H1 (cell line): ENCODE data around the gene OR7G2. TPM values are rescaled to one million over a fixed set of nuclear protein-coding genes. Genes with fewer than 3 reads are reported as not detected.
A peak's percentile ranks its signal among the peaks of the same experiment; 100 is the strongest.

Experiments
- CTCF ChIA-PET: fragments of 300-600 bp; sonication (Branson Sonifier 250); formaldehyde crosslinking; loops from one replicate; lab custom pipeline; 2021; ENCODE audit not compliant: partially characterized antibody; lab: Charles Lee
- POLR2A ChIA-PET: fragments of 300-600 bp; sonication (Branson Sonifier 250); formaldehyde crosslinking; loops from one replicate; lab custom pipeline; 2021; ENCODE audit warnings: inconsistent platforms; ENCODE audit not compliant: partially characterized antibody; lab: Charles Lee
- DNase-seq, 2 experiments: peaks; one replicate each; pipeline versions ENCODE4 v3.0.0 to v3.0.0-alpha.2; 2010 to 2022; ENCODE audit warnings: low spot score in 2 of 2, low read depth in 1 of 2, mixed read lengths in 1 of 2
- FAIRE-seq: peaks from 2 replicates; lab custom pipeline; 2011; peaks lifted over from hg19 to GRCh38; lab: Jason Lieb, UNC
- H2AFZ ChIP-seq: 2 replicates; pipeline ENCODE4 v1.8.1; 2012; ENCODE audit warnings: low read length, inconsistent platforms
- H2AK5ac ChIP-seq: 2 replicates; pipeline ENCODE4 v1.6.1; 2013; ENCODE audit warnings: low read depth, low read length
- H2BK120ac ChIP-seq: replicated peaks from 2 replicates; pipeline ENCODE3; 2013; ENCODE audit warnings: low read depth, low read length, inconsistent platforms
- H2BK12ac ChIP-seq: 2 replicates; pipeline ENCODE4 v1.6.1; 2013; ENCODE audit warnings: low read depth, low read length
- H2BK15ac ChIP-seq: 2 replicates; pipeline ENCODE4 v1.6.1; 2013; ENCODE audit warnings: low read length
- H2BK20ac ChIP-seq: 2 replicates; pipeline ENCODE4 v1.6.1; 2013; ENCODE audit warnings: low read length
- H2BK5ac ChIP-seq: 2 replicates; pipeline ENCODE4 v1.6.1; 2013; ENCODE audit warnings: low read depth, low read length
- H3K14ac ChIP-seq: 2 replicates; pipeline ENCODE4 v1.6.1; 2013; ENCODE audit warnings: inconsistent platforms; ENCODE audit not compliant: insufficient read length
- H3K18ac ChIP-seq: 2 replicates; pipeline ENCODE4 v1.6.1; 2013; ENCODE audit warnings: low read length; ENCODE audit errors: extremely low read depth
- H3K23ac ChIP-seq: 2 replicates; pipeline ENCODE4 v1.6.1; 2013; ENCODE audit warnings: inconsistent platforms; ENCODE audit not compliant: insufficient read length
- H3K23me2 ChIP-seq: 2 replicates; pipeline ENCODE4 v1.6.1; 2013; ENCODE audit warnings: low read depth, low read length
- H3K27ac ChIP-seq: 2 replicates; pipeline ENCODE4 v1.6.1; 2011; ENCODE audit warnings: low read depth, low read length, inconsistent platforms
- H3K27me3 ChIP-seq, 4 experiments: replicated peaks in 1 of 4; 1 replicate in 1 of 4; 2 replicates in 3 of 4; pipeline versions ENCODE4 v1.6.1 to v1.8.1; 2011 to 2013; ENCODE audit warnings: low read length in 3 of 4, mild to moderate bottlenecking in 3 of 4, inconsistent platforms in 2 of 4, mixed read lengths in 2 of 4, moderate library complexity in 1 of 4; ENCODE audit not compliant: control insufficient read depth in 3 of 4, insufficient read depth in 3 of 4; ENCODE audit errors: extremely low read depth in 1 of 4
- H3K36me3 ChIP-seq, 4 experiments: 2 replicates each; pipeline versions ENCODE4 v1.6.1 to v1.8.1; 2011 to 2013; ENCODE audit warnings: mild to moderate bottlenecking in 4 of 4, low read length in 3 of 4, moderate library complexity in 2 of 4, control low read depth in 1 of 4, inconsistent platforms in 1 of 4; ENCODE audit not compliant: insufficient read depth in 4 of 4, control insufficient read depth in 2 of 4
- H3K4ac ChIP-seq: replicated peaks from 2 replicates; pipeline ENCODE3; 2013; ENCODE audit warnings: low read length, low read depth, mixed read lengths, inconsistent platforms; ENCODE audit not compliant: insufficient read length
- H3K4me1 ChIP-seq, 4 experiments: replicated peaks in 1 of 4; 1 replicate in 1 of 4; 2 replicates in 3 of 4; pipeline versions ENCODE4 v1.6.1 to v1.8.1; 2011 to 2013; ENCODE audit warnings: low read length in 3 of 4, inconsistent platforms in 2 of 4, mixed read lengths in 1 of 4; ENCODE audit not compliant: insufficient read depth in 4 of 4, control insufficient read depth in 3 of 4
- H3K4me2 ChIP-seq, 2 experiments: 2 replicates each; pipeline versions ENCODE4 v1.6.1 to v1.8.1; 2011 to 2013; ENCODE audit warnings: low read depth in 2 of 2, low read length in 2 of 2, control low read depth in 1 of 2, inconsistent platforms in 1 of 2, mild to moderate bottlenecking in 1 of 2; ENCODE audit not compliant: insufficient read depth in 1 of 2
- H3K4me3 ChIP-seq, 4 experiments: fragments of 200-600, 300-600 bp in 1 of 4; sonication (generic), shearing (Covaris generic), sonication (Bioruptor Twin) in 1 of 4; 2 replicates each; pipeline versions ENCODE4 v1.5.1 to v1.8.1; 2011 to 2016; ENCODE audit warnings: low read length in 4 of 4, low read depth in 3 of 4, control low read depth in 2 of 4, inconsistent platforms in 2 of 4, mild to moderate bottlenecking in 2 of 4, mixed read lengths in 1 of 4, moderate library complexity in 1 of 4; ENCODE audit not compliant: insufficient read depth in 2 of 4; ENCODE audit errors: extremely low read depth in 1 of 4
- H3K56ac ChIP-seq: replicated peaks from 2 replicates; pipeline ENCODE3; 2013; ENCODE audit warnings: low read depth, mild to moderate bottlenecking, mixed read lengths, low read length, inconsistent platforms; ENCODE audit not compliant: insufficient read length
- H3K79me1 ChIP-seq: 2 replicates; pipeline ENCODE4 v1.6.1; 2013; ENCODE audit warnings: low read depth, low read length, control low read depth
- H3K79me2 ChIP-seq, 2 experiments: 2 replicates each; pipeline versions ENCODE4 v1.6.1 to v1.8.1; 2012 to 2013; ENCODE audit warnings: low read length in 2 of 2, mild to moderate bottlenecking in 2 of 2, inconsistent platforms in 1 of 2; ENCODE audit not compliant: insufficient read depth in 2 of 2, control insufficient read depth in 1 of 2
- H3K9ac ChIP-seq, 4 experiments: replicated peaks in 1 of 4; 1 replicate in 1 of 4; 2 replicates in 3 of 4; pipeline versions ENCODE4 v1.6.1 to v1.8.1; 2011 to 2013; ENCODE audit warnings: low read depth in 3 of 4, low read length in 3 of 4, control low read depth in 2 of 4, mild to moderate bottlenecking in 2 of 4, moderate library complexity in 2 of 4, inconsistent platforms in 1 of 4; ENCODE audit errors: extremely low read depth in 1 of 4
- H3K9me3 ChIP-seq, 2 experiments: 2 replicates each; pipeline versions ENCODE4 v1.6.1 to v1.8.1; 2012 to 2013; ENCODE audit warnings: mild to moderate bottlenecking in 2 of 2, moderate library complexity in 2 of 2, control low read depth in 1 of 2, inconsistent platforms in 1 of 2, low read depth in 1 of 2, low read length in 1 of 2, mixed read lengths in 1 of 2; ENCODE audit not compliant: insufficient read depth in 2 of 2
- H4K20me1 ChIP-seq, 2 experiments: replicated peaks in 1 of 2; 2 replicates each; pipeline versions ENCODE3 to v1.8.1; 2011 to 2013; ENCODE audit warnings: inconsistent platforms in 2 of 2, low read length in 2 of 2, mild to moderate bottlenecking in 1 of 2; ENCODE audit not compliant: insufficient read depth in 2 of 2, control insufficient read depth in 1 of 2
- H4K5ac ChIP-seq: 2 replicates; pipeline ENCODE4 v1.6.1; 2013; ENCODE audit warnings: low read length, low read depth, mixed read lengths, inconsistent platforms; ENCODE audit not compliant: insufficient read length
- H4K8ac ChIP-seq: 2 replicates; pipeline ENCODE4 v1.8.0; 2013; ENCODE audit warnings: mild to moderate bottlenecking, moderate library complexity, low read length, inconsistent platforms; ENCODE audit not compliant: insufficient read depth; ENCODE audit errors: extremely low read depth
- H4K91ac ChIP-seq: replicated peaks from 2 replicates; pipeline ENCODE3; 2013; ENCODE audit warnings: low read length, mixed read lengths, inconsistent platforms; ENCODE audit not compliant: insufficient read length
- EGR1 ChIP-seq: IDR thresholded peaks from 2 replicates; pipeline ENCODE4 v1.6.1; 2011; ENCODE audit warnings: low read depth, low read length, borderline replicate concordance
- KDM1A ChIP-seq: fragments of 200-600, 300-600 bp; sonication (generic); IDR thresholded peaks from 2 replicates; pipeline ENCODE4 v1.7.1; 2016; ENCODE audit warnings: mild to moderate bottlenecking, low read length, borderline replicate concordance
- POLR2A ChIP-seq, 2 experiments: IDR thresholded peaks; 1 replicate in 1 of 2; 2 replicates in 1 of 2; pipeline ENCODE4 v1.6.1; 2011; ENCODE audit warnings: low read depth in 2 of 2, low read length in 2 of 2, mild to moderate bottlenecking in 2 of 2; ENCODE audit errors: control extremely low read depth in 1 of 2
- TCF12 ChIP-seq: IDR thresholded peaks from 2 replicates; pipeline ENCODE4 v1.6.1; 2011; ENCODE audit warnings: low read depth, mild to moderate bottlenecking, low read length
- WGBS, 2 experiments: shearing (Covaris generic) in 1 of 2; methylation state at CpG; one replicate each; pipeline versions ENCODE4 v1.1.6 to v1.1.7; 2013 to 2015; ENCODE audit warnings: low lambda C conversion rate in 2 of 2, mixed read lengths in 2 of 2, inconsistent platforms in 1 of 2, low coverage in 1 of 2, missing lambda C conversion rate in 1 of 2; ENCODE audit not compliant: insufficient replicate concordance in 2 of 2, insufficient coverage in 1 of 2, insufficient read length in 1 of 2; ENCODE audit errors: extremely low coverage in 1 of 2, missing lambda C conversion rate in 1 of 2; 5-methylcytosine and 5-hydroxymethylcytosine counted together
- polyA plus RNA-seq, 7 experiments: library from polyadenylated mRNA; depleted of rRNA in 3 of 7; stranded (reverse) in 5 of 7; unstranded in 2 of 7; fragments of >200 nt in 5 of 7; fragments of 200-250 nt in 2 of 7; gene quantifications; 1 replicate in 5 of 7; 2 replicates in 1 of 7; 4 replicates in 1 of 7; pipeline versions ENCODE4 v1.2.1 to v1.2.3, GENCODE V29; 2011 to 2013; ENCODE audit warnings: missing spikeins in 2 of 7, mixed read lengths in 2 of 7
- total RNA-seq: library from RNA; stranded (reverse); fragmentation: NEBNext Ultra II Directional; extraction: Animal tissue kit (Norgen Biotek cat#: 25700); gene quantifications from 2 replicates; pipeline ENCODE4 v1.2.1, GENCODE V29; 2021
- TF ChIP-seq, protein P1 (sequence below), 3 experiments: IDR thresholded peaks; 1 replicate in 2 of 3; 2 replicates in 1 of 3; pipeline versions ENCODE4 v1.5.1 to v1.6.1; 2011; ENCODE audit warnings: low read length in 3 of 3, mild to moderate bottlenecking in 3 of 3, inconsistent platforms in 2 of 3, low read depth in 1 of 3, moderate library complexity in 1 of 3; ENCODE audit not compliant: insufficient read depth in 1 of 3; ENCODE audit errors: control extremely low read depth in 1 of 3

The OR7G2 gene
- total and polyA plus RNA-seq, 2 of the 8 experiments (the other 6 are each of a cell fraction or from before 2014, with no cell fraction given), result not detected

DNA sequence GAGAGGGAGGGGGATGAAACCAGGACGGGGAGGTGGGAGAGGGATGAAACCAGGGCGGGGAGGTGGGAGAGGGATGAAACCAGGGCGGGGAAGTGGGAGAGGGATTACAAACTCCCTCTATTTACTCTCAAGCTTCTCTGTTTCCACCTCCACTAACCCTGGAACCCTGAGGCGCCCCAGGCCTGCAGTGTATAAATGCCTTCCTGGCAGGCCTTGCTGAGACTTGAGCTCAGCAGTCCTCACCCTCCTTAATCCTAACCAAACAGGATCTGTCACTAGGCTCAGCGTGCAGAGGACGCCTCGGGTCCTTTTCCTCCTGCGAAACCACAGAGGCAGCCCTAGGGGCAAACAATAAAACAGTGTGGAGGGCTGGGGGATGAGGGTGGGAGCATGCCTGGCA lies 52.5 kb downstream of the OR7G2 start:
- Histone ChIP-seq H2BK120ac (no peak overlapping the region), H3K79me2 (no peaks in the 10 kb centered on the region), H3K9me3 (no peaks in the 10 kb centered on the region), H3K18ac (no peak overlapping the region; the same call in none of the 2 replicates), H3K9ac (peak overlapping the region in 1 of 4 experiments; percentile 32; a peak in 1 of 7 replicates), H2AFZ (no peak overlapping the region), H2AK5ac (no peak overlapping the region), H4K5ac (no peak overlapping the region), H3K27ac (peak overlapping the region; percentile 69; the same call in 1 of the 2 replicates), H3K14ac (no peak overlapping the region), H2BK20ac (0 out of 2 replicates have a peak overlapping the region, but pooled peaks have one; percentile 80), H3K79me1 (no peaks in the 10 kb centered on the region), H4K20me1 (no peaks in the 10 kb centered on the region), H3K4me2 (peak overlapping the region; percentile 58 to 74), H3K23me2 (no peaks in the 10 kb centered on the region; the same call in 1 of the 2 replicates), H3K56ac (no peak overlapping the region), H3K23ac (no peak overlapping the region), H4K8ac (no peak overlapping the region), H3K36me3 (no peaks in the 10 kb centered on the region), H3K4ac (no peak overlapping the region), H2BK5ac (peak overlapping the region; percentile 90), H2BK15ac (no peak overlapping the region; the same call in 1 of the 2 replicates), H3K4me3 (peak overlapping the region in 2 of 4 experiments; percentile 5 to 37; a peak in 1 of 8 replicates), H2BK12ac (peak overlapping the region; percentile 77; the same call in 1 of the 2 replicates), H3K4me1 (peaks cover 4 to 16% (median 8%) of the 10 kb centered on the region in 4 experiments; a peak in 6 of 7 replicates), H4K91ac (no peak overlapping the region), H3K27me3 (no peaks in the 10 kb centered on the region)
- peak in 1 of 2 experiments; percentile 54 for DNase-seq
- POLR2A ChIA-PET, result interaction anchor here (1.1 to 1.8 kb wide), 2 partner anchors 9 to 15 kb away, joined by 3 to 5 read pairs; no protein-coding TSS in a partner anchor
- whole genome bisulfite sequencing, 2 experiments, result 20% methylated on average over 5 of the region's 8 CpGs; no CpG with 5 or more reads in 1 of the 2 experiments
- TF ChIP-seq POLR2A (IDR thresholded peaks at IDR 0.05; ENCODE audit: control extremely low read depth in 1 of 2, low read depth in 2 of 2, low read length in 2 of 2) (no peak), EGR1 (no peak), TCF12 (no peak), KDM1A (no peak)
- TF ChIP-seq, protein P1, sequence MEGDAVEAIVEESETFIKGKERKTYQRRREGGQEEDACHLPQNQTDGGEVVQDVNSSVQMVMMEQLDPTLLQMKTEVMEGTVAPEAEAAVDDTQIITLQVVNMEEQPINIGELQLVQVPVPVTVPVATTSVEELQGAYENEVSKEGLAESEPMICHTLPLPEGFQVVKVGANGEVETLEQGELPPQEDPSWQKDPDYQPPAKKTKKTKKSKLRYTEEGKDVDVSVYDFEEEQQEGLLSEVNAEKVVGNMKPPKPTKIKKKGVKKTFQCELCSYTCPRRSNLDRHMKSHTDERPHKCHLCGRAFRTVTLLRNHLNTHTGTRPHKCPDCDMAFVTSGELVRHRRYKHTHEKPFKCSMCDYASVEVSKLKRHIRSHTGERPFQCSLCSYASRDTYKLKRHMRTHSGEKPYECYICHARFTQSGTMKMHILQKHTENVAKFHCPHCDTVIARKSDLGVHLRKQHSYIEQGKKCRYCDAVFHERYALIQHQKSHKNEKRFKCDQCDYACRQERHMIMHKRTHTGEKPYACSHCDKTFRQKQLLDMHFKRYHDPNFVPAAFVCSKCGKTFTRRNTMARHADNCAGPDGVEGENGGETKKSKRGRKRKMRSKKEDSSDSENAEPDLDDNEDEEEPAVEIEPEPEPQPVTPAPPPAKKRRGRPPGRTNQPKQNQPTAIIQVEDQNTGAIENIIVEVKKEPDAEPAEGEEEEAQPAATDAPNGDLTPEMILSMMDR (IDR thresholded peaks at IDR 0.05; ENCODE audit: control extremely low read depth in 1 of 3, insufficient read depth in 1 of 3, low read depth in 1 of 3, low read length in 3 of 3), result no peak
- FAIRE-seq, result no peak
- CTCF ChIA-PET, result interaction anchor here (0.8 to 1.4 kb wide), 4 partner anchors 10 to 817 kb away, joined by 3 to 6 read pairs (median 4); no protein-coding TSS in a partner anchor
